Measurements from ENCODE around the gene SMIM44. TPM values are rescaled to one million over a fixed set of nuclear protein-coding genes. Genes with fewer than 3 reads are reported as not detected.

Gene SMIM44
- polyA plus RNA-seq, 12 donors: not detected

DNA sequence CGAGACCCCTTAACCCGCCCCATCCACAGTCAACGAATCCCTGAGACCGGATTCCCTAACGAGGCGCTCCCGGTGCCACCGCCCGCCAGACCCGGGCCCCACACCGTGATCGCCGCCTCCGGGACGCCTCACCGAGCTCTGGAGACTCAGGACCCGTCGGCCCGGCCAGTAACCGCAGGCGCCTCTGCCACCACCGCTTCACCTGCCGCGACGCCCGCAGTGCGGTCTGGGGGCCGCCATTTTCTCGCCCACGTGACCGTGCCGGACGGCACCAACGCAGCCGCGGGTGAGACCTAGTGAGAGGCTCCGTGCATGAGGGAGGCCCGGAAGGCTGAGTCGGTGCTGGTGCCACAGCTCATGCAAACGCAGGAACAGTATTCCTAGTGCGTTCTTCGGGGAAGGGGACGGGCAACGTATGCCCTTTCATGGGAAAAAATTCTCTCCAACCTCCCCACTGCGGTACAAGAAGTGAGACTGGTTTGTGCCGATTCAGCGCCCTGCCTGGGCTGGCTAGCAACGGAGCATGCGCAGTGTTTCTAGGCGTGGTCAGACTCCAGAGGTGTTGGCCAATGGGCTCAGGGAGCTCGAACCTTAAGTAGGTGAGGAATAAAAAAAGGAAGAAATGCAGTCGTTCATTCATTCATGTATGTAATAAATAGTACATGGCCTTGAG is 17.3 kb upstream of the SMIM44 start, which contains the start of gene DOHH:
TSS of gene DOHH (minus strand) at position 246 of the 673 bp plus-strand sequence. CDS start 3,860 bp downstream, outside the sequence.
- peak; percentile 99 for DNase-seq

DNA sequence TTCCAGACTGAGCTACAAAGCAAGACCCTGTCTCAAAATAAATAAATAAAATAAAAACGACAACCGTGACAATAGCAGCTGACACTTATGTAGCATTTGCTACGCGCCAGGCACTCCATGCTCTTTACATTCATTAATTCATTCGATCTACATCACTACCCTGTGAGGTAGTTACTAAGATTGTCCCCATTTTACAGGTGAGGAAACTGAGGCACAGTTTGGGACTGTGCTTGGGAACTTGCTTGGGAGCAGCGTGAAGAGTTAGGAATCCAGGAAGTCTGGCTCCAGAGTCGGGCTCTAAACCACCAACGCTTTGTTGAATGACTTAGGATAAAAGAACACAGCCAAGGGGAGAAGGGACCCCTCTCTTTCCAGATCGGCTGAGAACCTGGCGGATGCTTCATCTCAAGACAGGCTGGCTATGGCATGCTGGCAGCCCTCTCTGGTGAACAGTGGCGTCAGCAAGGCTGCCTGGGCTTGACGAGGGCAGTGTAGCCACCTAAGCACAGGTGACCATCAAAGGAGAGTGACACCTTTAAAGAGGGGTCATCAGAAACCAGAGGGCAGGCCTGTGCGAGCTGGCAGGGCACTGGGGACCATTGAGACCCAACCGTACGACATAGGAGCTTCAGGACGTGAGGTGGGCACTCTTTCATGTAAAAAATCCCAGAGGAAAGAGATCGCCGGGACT is 16.6 kb upstream of the SMIM44 start:
- no peak for DNase-seq

DNA sequence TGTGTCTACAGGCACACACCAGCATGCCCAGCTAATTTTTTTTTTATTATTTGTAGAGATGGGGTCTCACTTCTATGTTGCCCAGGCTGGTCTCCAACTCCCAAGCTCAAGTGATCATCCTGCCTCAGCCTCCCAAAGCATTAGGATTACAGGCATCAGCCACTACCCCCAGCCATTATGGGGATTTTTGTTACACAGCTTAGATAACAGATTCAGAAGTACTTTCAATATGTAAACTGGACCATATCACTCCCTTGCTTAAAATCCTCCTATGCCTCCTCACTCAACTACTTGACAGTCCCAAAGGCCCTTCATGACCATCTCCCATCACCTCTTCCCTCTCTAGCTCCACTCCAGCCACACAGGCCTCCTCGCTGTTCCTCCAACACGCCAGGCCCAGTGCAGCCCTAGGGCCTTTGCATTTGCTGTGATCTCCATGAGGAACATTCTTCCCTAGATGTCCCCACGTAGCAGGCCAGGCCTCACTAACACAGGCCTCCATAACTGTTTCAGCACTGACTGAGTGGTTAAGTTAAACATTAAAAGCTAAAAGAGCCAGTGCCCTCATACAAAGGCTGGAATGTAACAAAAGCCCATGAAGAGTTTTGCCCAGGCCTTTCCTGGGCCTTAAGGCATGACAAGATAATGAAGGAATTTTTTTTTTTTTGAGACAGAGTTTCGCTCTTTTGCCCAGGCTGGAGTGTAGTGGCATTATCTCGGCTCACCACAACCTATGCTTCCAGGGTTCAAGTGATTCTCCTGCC is 14.7 kb upstream of the SMIM44 start:
- DNase-seq: no peak

GRCh38 chr19:3496392-3497273 is 13.4 kb upstream of the SMIM44 start:
- no peak for DNase-seq

GRCh38 chr19:3494559-3494958 is 11.3 kb upstream of the SMIM44 start:
- DNase-seq: no peak

DNA sequence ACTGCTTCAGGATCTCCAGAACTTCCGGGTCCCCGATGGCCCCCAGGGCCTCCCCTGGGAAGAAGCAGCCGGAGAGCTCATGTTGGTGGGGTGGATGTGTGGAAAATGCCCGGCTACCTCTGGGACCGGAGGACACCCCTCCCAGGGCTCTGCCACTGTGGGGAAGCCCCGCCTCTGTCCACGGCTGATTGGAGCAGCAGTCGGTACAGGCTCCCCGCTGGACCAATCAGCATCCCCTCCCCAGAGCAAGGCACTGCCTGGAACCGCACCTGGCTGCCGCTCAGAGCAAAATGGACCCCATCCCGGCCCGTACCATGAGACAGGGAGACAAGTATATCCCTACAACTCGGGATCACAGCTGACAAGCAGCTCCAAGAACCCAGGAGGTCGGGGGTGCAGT is 10.8 kb upstream of the SMIM44 start:
- no peak for DNase-seq

DNA sequence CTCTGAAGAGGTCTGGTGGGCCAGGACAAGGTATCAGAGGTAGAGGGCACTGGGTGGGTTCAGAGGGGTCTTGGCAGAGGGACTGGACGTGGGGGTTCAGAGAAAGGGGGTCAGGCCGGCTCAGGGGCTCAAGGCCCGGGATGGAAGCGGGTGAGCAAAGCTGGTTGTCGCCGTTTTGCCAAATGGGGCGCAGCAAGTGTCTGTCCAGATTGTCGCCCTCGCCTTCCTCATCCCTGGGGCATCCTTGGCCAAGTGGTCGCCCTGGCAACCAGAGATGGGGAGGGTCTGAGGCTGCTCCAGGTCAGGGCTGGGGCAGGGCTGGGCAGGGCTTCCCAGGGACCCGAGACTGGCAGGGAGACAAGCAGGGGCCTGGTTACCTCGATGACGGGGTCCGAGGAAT is 10.4 kb upstream of the SMIM44 start:
- no peak for DNase-seq

DNA sequence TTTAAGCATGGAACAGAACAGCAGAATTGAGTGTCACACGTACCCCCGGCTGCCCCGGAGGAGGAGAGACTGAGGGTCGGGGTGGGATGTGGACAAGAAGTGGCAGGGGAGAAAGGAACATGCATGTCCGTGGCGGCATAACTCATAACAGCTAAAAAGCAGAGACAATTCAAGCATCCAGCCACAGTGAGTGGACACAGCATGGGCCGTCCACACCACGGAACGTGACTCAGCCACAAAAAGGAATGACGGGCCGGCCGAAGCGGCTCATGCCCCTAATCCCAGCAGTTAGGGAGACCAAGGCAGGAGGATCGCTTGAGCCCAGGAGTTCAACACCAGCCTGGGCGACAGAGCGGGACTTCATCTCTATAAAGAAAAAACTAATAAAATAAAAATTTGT is 9.7 kb upstream of the SMIM44 start:
- DNase-seq: no peak

GRCh38 chr19:3492131-3492839 is 9.0 kb upstream of the SMIM44 start:
- DNase-seq: no peak

- no peak for DNase-seq
Observed at GRCh38 chr19:3491396-3492119, 8.3 kb upstream of the SMIM44 start.

GRCh38 chr19:3482507-3483225 is 575 bp downstream of the SMIM44 start:
- no peak for DNase-seq

DNA sequence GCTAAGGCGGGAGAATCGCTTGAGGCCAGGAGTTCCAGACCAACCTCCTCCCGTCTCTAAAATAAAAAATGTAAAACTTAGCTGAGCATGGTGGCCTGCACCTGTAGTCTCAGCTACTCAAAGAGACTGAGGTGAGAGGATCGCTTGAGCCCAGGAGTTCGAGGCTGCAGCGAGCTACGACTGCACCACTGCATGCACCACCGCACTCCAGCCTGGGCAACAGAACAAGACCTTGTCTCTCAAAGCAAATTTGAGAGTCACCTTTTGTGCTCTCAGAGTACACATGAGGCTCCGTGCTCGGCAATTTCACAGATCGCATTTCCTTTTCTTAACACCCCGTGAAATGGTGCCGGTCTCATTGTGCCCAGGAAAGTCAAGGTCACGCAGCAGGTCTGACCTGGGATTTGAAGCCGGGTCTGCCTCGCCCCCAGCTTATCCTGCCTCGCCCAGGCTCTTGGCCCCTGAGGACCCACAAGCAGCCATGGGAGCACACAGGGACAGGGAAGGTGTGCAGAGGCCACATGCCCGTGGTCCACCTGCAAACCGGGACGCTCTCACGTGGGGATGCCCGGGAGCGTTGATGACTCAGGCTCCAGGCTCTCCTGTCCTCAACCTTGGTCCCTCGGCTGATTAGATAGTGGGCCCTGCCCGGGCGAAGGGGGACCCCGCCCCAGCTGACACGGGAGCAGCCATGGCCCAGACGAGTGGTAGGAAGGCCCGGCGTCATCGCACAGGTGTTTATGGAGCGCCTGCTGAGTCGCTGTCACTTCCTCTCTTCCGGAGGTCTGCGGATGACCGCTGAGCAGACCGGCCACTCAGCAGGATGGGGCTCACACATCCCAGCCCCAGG is 1.8 kb downstream of the SMIM44 start:
- DNase-seq: no peak

GRCh38 chr19:3480383-3481091 is 2.7 kb downstream of the SMIM44 start, which contains the start of gene SMIM24:
Gene SMIM24 (minus strand): TSS chr19:3480525. CDS start chr19:3480463, 62 bp downstream.
- no peak for DNase-seq

- DNase-seq: no peak
Observed at GRCh38 chr19:3479834-3480215, 3.4 kb downstream of the SMIM44 start.

DNA sequence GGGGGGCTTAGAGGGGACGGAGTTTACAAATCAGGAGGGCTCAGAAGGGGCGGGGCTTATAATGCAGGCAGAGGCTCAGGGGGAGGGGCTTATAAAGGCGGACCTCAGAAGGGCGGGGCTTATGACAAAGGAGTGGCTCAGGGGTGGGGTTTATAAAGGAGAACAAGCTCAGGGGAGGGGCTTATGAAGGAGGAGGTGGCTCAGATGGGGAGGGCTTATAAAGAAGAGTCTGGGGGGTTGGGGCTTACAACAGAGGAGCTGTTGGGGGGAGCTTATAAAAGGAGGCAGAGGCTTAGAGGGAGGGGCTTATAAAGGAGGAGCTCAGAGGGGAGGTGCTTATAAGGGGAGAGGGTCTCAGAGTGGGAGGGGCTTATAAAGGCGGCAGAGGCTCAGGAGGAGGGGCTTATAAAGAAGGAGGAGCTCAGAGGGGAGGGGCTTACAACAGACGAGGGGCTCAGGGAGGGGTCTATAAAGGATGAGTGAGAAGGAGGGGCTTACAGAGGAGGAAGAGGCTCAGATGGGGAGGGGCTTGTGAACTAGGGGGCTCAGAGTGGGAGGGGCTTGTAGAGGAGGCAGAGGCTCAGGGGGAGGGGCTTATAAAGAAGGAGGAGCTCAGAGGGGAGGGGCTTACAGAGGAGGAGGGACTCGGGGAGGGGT is 3.9 kb downstream of the SMIM44 start:
- no peak for DNase-seq

DNA sequence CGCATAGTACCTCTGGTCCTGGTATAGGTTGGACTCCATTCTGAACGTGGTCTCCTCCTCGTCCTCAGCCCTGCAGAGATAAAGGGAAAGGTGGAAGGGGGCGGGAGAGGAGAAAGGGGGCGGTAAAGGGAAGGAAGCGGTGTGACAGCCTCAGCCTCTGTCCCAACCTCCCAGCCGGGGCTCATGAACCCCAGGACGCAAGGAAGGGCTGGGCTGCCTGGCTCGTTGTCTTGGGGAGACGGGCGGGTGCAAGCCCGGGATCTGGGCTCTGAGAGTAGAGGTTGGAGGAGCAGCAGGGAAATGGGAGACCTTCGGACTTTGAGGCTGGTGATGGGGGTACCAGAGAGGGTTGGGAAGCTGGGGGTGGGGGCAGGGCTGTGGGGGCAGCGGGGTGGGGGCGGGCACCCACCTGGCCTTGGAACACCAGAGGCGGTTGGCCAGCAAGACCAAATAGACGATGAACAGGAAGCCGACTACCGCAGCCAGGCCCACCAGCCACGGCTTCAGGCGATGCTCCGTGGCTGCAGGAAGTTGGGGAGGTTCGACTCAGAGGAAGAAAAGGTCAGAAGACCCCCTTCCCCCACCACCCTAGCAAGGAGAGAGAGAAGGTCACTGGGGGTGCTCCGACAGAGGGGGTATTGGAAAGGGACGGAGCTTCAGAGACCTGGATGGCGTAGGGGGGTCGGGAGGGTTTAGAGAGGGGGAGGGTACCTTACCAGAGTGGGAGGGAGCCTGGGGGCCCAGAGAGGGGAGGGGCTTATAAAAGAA is 4.6 kb downstream of the SMIM44 start:
- DNase-seq: no peak

GRCh38 chr19:3477951-3478350 is 5.3 kb downstream of the SMIM44 start:
- DNase-seq: no peak

All from muscle of arm (tissue), 12 donors.